HepG2 (cell line): ENCODE data around the gene DLX4. TPM values are rescaled to one million over a fixed set of nuclear protein-coding genes. Genes with fewer than 3 reads are reported as not detected.
A peak's percentile ranks its signal among the peaks of the same experiment; 100 is the strongest.

ENCODE experiments used
- ETV6 ChIP-seq: sonication (generic); formaldehyde crosslinking; conservative IDR thresholded peaks from 2 replicates; pipeline ENCODE4 v1.4.0; 2020; ENCODE audit warnings: missing genetic modification reagents
- FOXA3 ChIP-seq: IDR thresholded peaks from 2 replicates; pipeline ENCODE4 v1.6.1; 2016; ENCODE audit warnings: missing genetic modification reagents, missing compliant biosample characterization
- HOXA3 ChIP-seq: sonication (generic); formaldehyde crosslinking; IDR thresholded peaks from 2 replicates; pipeline ENCODE4 v1.5.0; 2020; ENCODE audit warnings: missing genetic modification reagents
- MAZ ChIP-seq, 2 experiments: sonication (generic) in 1 of 2; formaldehyde crosslinking in 1 of 2; IDR thresholded peaks; 2 replicates each; pipeline versions ENCODE4 v1.5.0 to v1.6.1; 2012 to 2020; ENCODE audit warnings: low read depth in 2 of 2, mild to moderate bottlenecking in 2 of 2, borderline replicate concordance in 1 of 2, improper control_type of control experiment in 1 of 2, low read length in 1 of 2, missing genetic modification reagents in 1 of 2, moderate library complexity in 1 of 2
- PHF5A ChIP-seq: IDR thresholded peaks from one replicate; pipeline ENCODE4 v1.6.1; 2018; ENCODE audit warnings: low read depth, missing genetic modification reagents; ENCODE audit not compliant: unreplicated experiment
- POGK ChIP-seq: sonication (generic); formaldehyde crosslinking; conservative IDR thresholded peaks from 2 replicates; pipeline ENCODE4 v1.8.0; 2022; ENCODE audit warnings: mild to moderate bottlenecking, moderate library complexity, missing genetic modification reagents
- RBFOX2 ChIP-seq: fragments of 200-400 bp; formaldehyde crosslinking; IDR thresholded peaks from 2 replicates; pipeline ENCODE4 v1.6.1; 2017; ENCODE audit warnings: low read depth, mild to moderate bottlenecking, low read length
- SRSF4 ChIP-seq: fragments of 200-400 bp; formaldehyde crosslinking; IDR thresholded peaks from one replicate; pipeline ENCODE4 v1.6.1; 2018; ENCODE audit warnings: mild to moderate bottlenecking, low read depth, low read length, moderate library complexity; ENCODE audit not compliant: poor library complexity, severe bottlenecking
- THRA ChIP-seq: sonication (generic); formaldehyde crosslinking; IDR thresholded peaks from 2 replicates; pipeline ENCODE4 v1.4.0; 2020; ENCODE audit warnings: missing genetic modification reagents, borderline replicate concordance
- ZFP41 ChIP-seq: sonication (generic); formaldehyde crosslinking; IDR thresholded peaks from 2 replicates; pipeline ENCODE4 v1.4.0; 2020; ENCODE audit warnings: mild to moderate bottlenecking, missing genetic modification reagents, borderline replicate concordance
- ZNF143 ChIP-seq: sonication (generic); formaldehyde crosslinking; IDR thresholded peaks from 2 replicates; pipeline ENCODE4 v1.4.0; 2020; ENCODE audit warnings: missing genetic modification reagents
- ZNF260 ChIP-seq: sonication (generic); formaldehyde crosslinking; IDR thresholded peaks from 2 replicates; pipeline ENCODE4 v1.4.0; 2020; ENCODE audit warnings: missing genetic modification reagents, low read depth, mild to moderate bottlenecking, borderline replicate concordance
- ZNF678 ChIP-seq: sonication (generic); formaldehyde crosslinking; IDR thresholded peaks from 2 replicates; pipeline ENCODE4 v1.4.0; 2020; ENCODE audit warnings: mild to moderate bottlenecking, missing genetic modification reagents
- ZNF709 ChIP-seq: sonication (generic); formaldehyde crosslinking; IDR thresholded peaks from 2 replicates; pipeline ENCODE4 v1.5.0; 2020; ENCODE audit warnings: mild to moderate bottlenecking, missing genetic modification reagents
- ZNF773 ChIP-seq: sonication (generic); formaldehyde crosslinking; IDR thresholded peaks from 2 replicates; pipeline ENCODE4 v1.4.0; 2020; ENCODE audit warnings: missing genetic modification reagents, borderline replicate concordance
- polyA plus RNA-seq, 8 experiments: library from polyadenylated mRNA; depleted of rRNA in 3 of 8; stranded (reverse) in 7 of 8; unstranded in 1 of 8; fragments of >200 nt; fragmentation: Illumina TruSeq in 4 of 8; extraction: Trizol in 4 of 8; gene quantifications; 2 replicates each; pipeline versions ENCODE4 v1.2.1 to v1.2.3, GENCODE V29; 2011 to 2016; ENCODE audit warnings: low read depth in 4 of 8, missing spikeins in 1 of 8, mixed read lengths in 1 of 8; ENCODE audit not compliant: insufficient read depth in 1 of 8
- total RNA-seq, 5 experiments: library from RNA; depleted of rRNA; stranded (reverse); fragments of >200 nt; fragmentation: Illumina TruSeq; extraction: Trizol; gene quantifications; 2 replicates each; pipeline ENCODE4 v1.2.3, GENCODE V29; 2016; ENCODE audit warnings: low read depth in 1 of 5
- TF ChIP-seq, protein P1 (sequence below): sonication (generic); formaldehyde crosslinking; IDR thresholded peaks from 2 replicates; pipeline ENCODE4 v1.5.1; 2020; ENCODE audit warnings: mild to moderate bottlenecking, missing genetic modification reagents, borderline replicate concordance

DLX4 gene
- total and polyA plus RNA-seq, 2 of the 13 experiments (the other 11 are each of a cell fraction or from before 2014, with no cell fraction given), result 0.55 to 2.3 TPM

GRCh38 chr17:49997773-49998703 is 29.0 kb downstream of the DLX4 start (continued):
- TF ChIP-seq PHF5A (CRISPR knock-in tag) (peak; percentile 66), RBFOX2 (no peak), ETV6 (CRISPR knock-in tag) (no peak), THRA (CRISPR knock-in tag) (no peak; the same call in 1 of the 2 replicates), ZNF773 (CRISPR knock-in tag) (no peak), POGK (CRISPR knock-in tag) (0 out of 2 replicates have a peak, but pooled peaks have one; percentile 55), ZFP41 (CRISPR knock-in tag) (no peak), SRSF4 (no peak), MAZ (IDR thresholded peaks at IDR 0.05; ENCODE audit: borderline replicate concordance, low read depth, low read length) (no peak), MAZ (CRISPR knock-in tag; IDR thresholded peaks at IDR 0.05; ENCODE audit: low read depth) (0 out of 2 replicates have a peak, but pooled peaks have one; percentile 38), ZNF143 (no peak), ZNF260 (CRISPR knock-in tag) (no peak), ZNF678 (no peak), FOXA3 (CRISPR knock-in tag) (no peak), ZNF709 (no peak), HOXA3 (CRISPR knock-in tag) (peak; percentile 38)
- TF ChIP-seq, protein P1, sequence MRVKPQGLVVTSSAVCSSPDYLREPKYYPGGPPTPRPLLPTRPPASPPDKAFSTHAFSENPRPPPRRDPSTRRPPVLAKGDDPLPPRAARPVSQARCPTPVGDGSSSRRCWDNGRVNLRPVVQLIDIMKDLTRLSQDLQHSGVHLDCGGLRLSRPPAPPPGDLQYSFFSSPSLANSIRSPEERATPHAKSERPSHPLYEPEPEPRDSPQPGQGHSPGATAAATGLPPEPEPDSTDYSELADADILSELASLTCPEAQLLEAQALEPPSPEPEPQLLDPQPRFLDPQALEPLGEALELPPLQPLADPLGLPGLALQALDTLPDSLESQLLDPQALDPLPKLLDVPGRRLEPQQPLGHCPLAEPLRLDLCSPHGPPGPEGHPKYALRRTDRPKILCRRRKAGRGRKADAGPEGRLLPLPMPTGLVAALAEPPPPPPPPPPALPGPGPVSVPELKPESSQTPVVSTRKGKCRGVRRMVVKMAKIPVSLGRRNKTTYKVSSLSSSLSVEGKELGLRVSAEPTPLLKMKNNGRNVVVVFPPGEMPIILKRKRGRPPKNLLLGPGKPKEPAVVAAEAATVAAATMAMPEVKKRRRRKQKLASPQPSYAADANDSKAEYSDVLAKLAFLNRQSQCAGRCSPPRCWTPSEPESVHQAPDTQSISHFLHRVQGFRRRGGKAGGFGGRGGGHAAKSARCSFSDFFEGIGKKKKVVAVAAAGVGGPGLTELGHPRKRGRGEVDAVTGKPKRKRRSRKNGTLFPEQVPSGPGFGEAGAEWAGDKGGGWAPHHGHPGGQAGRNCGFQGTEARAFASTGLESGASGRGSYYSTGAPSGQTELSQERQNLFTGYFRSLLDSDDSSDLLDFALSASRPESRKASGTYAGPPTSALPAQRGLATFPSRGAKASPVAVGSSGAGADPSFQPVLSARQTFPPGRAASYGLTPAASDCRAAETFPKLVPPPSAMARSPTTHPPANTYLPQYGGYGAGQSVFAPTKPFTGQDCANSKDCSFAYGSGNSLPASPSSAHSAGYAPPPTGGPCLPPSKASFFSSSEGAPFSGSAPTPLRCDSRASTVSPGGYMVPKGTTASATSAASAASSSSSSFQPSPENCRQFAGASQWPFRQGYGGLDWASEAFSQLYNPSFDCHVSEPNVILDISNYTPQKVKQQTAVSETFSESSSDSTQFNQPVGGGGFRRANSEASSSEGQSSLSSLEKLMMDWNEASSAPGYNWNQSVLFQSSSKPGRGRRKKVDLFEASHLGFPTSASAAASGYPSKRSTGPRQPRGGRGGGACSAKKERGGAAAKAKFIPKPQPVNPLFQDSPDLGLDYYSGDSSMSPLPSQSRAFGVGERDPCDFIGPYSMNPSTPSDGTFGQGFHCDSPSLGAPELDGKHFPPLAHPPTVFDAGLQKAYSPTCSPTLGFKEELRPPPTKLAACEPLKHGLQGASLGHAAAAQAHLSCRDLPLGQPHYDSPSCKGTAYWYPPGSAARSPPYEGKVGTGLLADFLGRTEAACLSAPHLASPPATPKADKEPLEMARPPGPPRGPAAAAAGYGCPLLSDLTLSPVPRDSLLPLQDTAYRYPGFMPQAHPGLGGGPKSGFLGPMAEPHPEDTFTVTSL, result no peak
